DMS 273 (cell line): Measurements from ENCODE around the gene ZRANB3.
"Not testable (repeated sequence)": the region's sequence is repeated elsewhere in the genome, so short reads cannot be mapped to it uniquely, and the experiment has no call there.

ENCODE experiments used
- DNase-seq: peaks from one replicate; lab custom pipeline; 2025; ENCODE audit not compliant: unreplicated experiment; lab: John Stamatoyannopoulos, UW

ZRANB3 gene

GRCh38 chr2:135490376-135490775 is 40.6 kb downstream of the ZRANB3 start:
- DNase-seq: no peak

DNA sequence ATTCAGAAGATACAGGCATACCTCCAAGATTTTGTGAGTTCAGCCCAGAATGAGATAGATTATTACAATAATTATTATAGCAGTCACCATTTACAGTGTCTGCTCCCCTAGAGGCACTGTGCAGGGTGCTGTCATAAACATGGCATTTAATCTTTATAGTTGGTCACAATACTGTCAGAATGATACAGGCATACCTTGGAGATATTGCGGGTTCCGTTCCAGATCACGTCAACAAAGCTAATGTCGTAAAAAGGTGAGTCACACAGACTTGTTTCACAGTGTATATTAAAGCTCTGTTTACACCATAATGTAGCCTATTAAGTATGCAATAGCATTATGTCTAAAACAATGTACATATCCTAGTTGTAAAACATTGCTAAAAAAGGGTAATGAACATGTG is 45.6 kb downstream of the ZRANB3 start:
- DNase-seq: no peak

DNA sequence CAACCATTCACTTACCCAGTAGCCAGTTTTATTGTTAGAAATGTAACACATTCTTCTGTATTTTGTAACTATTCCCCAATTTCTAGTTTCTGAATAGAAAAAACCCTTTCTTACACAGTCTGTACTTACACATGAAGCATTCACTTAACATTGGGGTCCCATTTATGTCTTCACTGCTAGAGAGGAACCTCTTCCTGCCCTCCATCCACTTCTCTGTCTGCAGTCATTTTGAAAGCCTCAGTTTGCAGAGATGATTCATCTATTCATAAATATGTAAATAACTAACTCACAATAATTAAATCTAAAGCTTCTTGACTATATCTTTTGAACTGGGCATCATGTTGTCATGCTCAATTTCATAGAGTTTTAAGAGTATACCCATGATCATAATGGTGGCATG is 55.9 kb downstream of the ZRANB3 start:
- DNase-seq: no peak

- DNase-seq: peak; percentile 39
Measured at GRCh38 chr2:135473567-135473966, 57.5 kb downstream of the ZRANB3 start.

GRCh38 chr2:135471106-135471505 is 59.9 kb downstream of the ZRANB3 start:
- no peak for DNase-seq

DNA sequence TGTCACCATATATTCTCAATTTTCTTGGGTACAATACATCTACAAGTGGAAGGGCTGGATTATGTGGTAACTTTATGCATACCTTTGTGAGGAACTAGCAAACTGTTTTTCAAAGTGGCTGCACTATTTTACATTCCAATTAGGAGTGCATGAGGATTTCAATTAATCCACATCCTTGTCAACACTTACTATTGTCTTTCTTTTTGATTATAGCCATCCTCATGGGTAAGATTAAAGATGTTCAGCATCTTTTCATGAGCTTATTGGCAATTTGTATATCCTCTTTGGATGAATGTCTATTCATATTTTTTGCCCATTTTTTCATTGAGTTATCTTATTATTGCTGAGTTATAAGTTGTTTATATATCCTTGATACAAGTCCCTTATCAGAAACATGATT is 73.7 kb downstream of the ZRANB3 start:
- no peak for DNase-seq

DNA sequence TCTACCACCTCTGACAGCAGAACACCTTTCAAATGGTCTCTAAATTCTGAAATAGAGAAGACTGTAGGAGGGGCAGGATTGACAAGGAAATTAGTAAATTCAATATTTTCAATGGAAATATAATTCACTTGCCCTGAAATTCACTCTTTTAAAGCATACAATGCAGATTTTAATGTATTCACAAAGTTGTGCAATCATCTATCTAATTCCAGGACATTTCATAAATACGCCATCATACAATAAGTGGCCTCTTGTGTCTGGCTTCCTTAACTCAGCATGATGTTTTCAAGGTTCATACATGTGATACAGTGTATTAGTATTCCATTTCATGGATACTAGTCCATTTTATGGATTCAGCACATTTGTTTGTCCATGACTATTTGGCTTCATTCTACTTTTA is 74.2 kb downstream of the ZRANB3 start:
- no peak for DNase-seq

DNA sequence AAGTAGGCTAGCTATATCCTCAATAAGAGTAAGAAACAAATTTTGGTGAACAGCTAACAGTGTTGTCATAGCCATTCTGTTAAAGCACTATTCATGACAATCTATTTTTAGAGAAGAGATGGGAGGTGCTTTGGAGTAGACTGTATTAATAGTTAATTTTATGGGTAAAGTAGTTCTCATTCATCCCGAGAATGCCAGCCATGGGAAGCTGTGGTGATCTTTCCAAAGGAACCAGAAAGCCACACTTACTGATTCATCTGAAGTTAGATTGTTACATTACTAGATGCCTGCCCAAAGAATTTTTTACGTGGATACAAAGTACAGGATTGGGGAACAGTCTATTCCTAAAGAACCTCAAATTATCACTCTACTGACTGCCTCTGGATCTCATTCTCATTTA is 74.6 kb downstream of the ZRANB3 start:
- no peak for DNase-seq

GRCh38 chr2:135454608-135455007 is 76.4 kb downstream of the ZRANB3 start:
- no peak for DNase-seq

GRCh38 chr2:135453027-135453426 is 78.0 kb downstream of the ZRANB3 start:
- not testable (repeated sequence) for DNase-seq

DNA sequence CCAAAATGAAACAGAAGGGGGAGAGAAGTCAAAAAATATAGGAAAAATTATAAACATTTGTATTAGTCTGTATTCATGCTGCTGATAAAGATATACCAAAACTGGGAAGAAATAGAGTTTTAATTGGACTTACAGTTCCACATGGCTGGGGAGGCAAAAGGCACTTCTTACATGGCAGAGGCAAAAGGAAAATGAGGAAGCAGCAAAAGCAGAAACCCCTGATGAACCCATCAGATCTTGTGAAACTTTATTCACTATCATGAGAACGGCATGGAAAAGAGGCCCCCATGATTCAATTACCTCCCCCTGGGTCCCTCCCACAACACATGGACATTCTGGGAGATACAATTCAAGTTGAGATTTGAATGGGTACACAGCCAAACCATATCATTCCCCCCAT is 79.1 kb downstream of the ZRANB3 start:
- DNase-seq: no peak

DNA sequence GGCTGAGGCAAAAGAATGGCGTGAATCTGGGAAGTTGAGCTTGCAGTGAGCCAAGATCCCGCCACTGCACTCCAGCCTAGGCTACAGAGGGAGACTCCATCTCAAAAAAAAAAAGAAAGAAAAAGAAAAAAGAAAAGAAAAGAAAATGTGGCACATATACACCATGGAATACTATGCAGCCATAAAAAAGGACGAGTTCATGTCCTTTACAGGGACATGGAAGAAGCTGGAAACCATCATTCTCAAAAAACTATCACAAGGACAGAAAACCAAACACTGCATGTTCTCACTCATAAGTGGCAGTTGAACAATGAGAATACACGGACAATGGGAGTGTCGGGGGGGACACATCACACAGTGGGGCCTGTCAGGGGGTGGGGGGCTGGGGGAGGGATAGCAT is 88.0 kb downstream of the ZRANB3 start:
- not testable (repeated sequence) for DNase-seq

DNA sequence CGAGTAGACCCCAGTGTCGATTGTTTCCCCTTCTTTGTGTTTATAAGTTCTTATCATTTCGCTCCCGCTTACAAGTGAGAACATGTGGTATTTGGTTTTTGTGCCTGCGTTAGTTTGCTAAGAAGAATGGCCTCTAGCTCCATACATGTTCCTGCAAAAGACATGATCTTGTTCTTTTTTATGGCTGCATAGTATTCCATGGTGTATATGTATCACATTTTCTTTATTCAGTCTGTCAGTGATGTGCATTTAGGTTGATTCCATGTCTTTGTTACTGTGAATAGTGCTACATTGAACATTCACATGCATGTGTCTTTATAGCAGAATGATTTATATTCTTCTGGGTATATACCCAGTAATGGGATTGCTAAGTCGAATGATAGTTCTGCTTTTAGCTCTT is 95.9 kb downstream of the ZRANB3 start:
- not testable (repeated sequence) for DNase-seq

DNA sequence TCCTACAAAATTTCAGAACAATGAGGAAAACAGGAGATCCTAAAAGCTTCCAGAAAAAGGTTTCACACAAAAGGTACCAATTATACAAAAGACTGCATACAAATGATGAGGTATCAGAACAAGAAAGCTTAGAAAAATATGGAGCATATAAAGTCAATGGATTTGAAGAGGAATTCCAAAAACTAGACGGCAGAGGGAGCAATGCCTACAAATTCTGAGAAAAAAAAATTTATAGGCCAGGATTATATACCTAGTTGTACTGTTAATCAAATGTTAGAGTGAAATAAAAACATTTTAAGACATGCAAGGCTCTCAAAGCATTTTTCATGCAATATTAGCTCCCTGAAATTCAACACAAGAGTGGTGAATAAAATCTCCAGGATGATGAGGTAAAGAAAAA is 106.2 kb downstream of the ZRANB3 start:
- no peak for DNase-seq

DNA sequence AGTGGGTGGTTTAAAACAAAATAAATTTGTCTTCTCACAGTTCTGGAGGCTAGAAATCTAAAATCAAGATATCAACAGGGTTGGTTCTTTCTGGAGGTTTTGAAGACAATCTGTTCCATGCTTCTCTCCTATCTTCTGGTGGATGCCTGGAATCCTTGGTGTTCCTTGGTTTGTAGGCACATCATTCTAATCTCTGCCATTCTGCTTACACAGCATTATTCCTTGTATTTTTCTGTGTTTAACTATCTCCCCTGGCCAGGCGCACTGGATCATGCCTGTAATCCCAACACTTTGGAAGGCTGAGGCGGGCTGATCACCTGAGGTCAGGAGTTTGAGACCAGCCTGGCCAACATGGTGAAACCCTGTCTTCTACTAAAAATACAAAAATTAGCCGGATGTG is 108.1 kb downstream of the ZRANB3 start:
- no peak for DNase-seq

GRCh38 chr2:135411646-135412045 is 119.4 kb downstream of the ZRANB3 start:
- no peak for DNase-seq

GRCh38 chr2:135409436-135409835 is 121.6 kb downstream of the ZRANB3 start:
- no peak for DNase-seq

DNA sequence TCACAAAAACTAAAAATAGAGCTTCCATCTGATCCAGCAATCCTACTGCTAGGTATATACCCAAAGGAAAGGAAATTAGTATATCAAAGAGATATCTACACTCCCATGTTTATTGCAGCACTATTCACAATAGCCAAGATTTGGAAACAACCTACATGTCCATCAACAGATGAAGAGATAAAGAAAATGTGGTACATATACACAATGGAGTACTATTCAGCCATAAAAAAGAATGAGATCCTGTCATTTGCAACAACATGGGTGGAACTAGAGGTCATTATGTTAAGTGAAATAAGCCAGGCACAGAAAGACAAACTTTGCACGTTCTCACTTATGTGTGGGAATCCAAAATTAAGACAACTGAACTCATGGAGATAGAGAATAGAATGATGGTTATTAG is 134.8 kb downstream of the ZRANB3 start:
- not testable (repeated sequence) for DNase-seq

DNA sequence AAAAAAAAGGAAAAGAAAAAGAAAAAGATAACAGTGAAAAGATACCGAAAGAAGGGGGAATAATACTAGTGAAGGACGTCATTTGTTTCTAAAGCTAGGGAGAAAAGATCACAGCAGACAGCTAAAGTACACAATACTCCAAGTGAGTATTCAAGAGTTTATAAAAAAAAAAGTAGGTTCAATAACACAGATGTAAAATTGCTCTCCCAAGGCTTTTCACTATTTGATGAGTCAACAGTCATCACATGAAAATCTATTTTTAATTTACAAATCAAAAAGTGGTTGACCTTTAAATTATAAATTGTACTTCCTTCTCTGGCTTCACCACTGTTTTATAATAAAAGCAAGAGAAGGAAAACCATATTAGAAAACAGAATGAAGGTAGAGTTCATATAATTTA is 144.0 kb downstream of the ZRANB3 start:
- no peak for DNase-seq

- no peak for DNase-seq
Measured at GRCh38 chr2:135378591-135378990, 152.4 kb downstream of the ZRANB3 start.

DNA sequence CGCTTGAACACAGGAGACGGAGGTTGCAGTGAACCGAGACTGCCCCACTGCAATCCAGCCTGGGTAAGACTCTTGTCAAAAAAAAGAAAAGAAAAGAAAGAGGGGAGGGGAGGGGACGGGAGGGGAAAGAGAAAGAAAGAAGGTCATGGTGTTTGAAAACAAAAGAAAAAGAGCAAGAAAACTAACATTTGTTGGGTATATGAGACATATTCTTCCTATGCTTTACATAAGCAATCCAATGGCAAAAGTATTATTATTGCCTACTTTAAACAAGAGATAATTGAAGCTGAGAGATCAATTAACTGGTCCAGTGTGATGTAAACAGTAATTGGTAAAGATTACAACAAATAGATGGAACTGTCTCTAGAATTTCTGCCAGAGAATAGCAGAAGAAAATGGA is 157.3 kb downstream of the ZRANB3 start:
- no peak for DNase-seq

GRCh38 chr2:135349941-135350340 is 181.1 kb downstream of the ZRANB3 start:
- DNase-seq: no peak

DNA sequence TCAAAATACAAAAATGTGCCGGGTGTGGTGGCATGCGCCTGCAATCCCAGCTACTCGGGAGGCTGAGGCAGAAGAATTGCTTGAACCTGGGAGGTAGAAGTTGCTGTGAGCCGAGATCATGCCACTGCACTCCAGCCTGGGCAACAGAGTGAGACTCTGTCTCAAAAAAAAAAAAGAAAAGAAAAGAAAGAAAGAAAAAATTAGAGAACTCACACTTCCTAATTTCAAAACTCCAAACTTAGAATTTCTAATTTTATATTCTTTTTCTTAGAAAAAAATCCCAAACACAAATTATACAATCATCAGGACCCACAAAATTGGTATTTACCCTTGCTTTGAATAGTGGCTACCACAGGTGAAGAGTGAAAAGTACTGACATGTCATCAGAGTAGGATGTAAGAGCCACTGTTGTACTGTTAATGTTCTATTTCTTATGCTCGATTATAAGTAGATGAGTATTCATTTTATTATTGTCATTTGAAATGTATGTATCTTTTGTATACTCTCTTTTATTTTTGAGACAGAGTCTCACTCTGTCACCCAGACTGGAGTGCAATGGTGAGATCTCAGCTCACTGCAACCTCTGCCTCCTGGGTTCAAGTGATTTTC is 182.8 kb downstream of the ZRANB3 start:
- not testable (repeated sequence) for DNase-seq

GRCh38 chr2:135337071-135337470 is 193.9 kb downstream of the ZRANB3 start:
- no peak for DNase-seq
